NCI-H748 treated with DMSO at 0.1 percent for 48 hours (cell line): ENCODE data around the gene LLGL2.

Source experiments
- DNase-seq: peaks from one replicate; lab custom pipeline; 2025; lab: John Stamatoyannopoulos, UW

LLGL2 gene

DNA sequence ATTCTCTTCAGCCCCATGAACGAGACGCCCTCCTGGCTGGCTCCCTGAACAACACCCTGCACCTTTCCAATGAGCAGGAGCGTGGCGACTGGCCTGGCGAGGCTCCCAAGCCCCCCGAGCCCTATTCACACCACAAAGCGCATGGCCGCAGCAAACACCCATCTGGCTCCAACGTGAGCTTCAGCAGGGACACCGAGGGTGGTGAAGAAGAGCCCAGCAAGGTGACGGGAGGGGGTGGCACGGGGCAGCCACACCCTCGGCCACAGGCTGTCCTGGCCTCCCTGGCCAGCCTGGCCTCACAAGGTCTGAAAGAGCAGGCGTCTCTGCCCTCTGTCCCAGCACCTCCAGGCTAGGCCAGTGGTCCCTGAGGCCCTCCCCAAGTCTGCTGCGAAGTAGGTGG is 33.8 kb upstream of the LLGL2 start:
- no peak for DNase-seq

DNA sequence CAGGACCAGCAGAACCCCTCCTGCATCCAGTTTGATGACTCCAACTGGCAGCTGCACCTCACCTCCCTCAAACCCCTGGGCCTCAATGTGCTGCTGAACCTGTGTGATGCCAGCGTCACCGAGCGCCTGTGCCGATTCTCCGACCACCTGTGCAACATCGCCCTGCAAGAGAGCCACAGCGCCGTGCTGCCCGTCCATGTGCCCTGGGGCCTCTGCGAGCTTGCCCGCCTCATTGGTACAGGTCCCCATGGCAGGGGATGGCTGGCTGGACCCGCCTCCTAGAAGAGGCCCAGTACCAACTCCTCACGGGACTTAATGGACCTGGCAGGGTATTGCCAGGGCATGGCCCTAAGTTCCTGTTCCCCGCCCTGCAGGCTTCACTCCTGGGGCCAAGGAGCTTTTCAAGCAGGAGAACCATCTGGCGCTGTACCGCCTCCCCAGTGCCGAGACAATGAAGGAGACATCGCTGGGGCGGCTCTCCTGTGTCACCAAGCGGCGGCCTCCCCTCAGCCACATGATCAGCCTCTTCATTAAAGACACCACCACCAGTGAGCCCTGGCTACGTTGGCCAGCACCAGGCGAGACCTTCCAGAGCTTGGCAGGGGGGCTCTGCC is 32.8 kb upstream of the LLGL2 start:
- DNase-seq: no peak

DNA sequence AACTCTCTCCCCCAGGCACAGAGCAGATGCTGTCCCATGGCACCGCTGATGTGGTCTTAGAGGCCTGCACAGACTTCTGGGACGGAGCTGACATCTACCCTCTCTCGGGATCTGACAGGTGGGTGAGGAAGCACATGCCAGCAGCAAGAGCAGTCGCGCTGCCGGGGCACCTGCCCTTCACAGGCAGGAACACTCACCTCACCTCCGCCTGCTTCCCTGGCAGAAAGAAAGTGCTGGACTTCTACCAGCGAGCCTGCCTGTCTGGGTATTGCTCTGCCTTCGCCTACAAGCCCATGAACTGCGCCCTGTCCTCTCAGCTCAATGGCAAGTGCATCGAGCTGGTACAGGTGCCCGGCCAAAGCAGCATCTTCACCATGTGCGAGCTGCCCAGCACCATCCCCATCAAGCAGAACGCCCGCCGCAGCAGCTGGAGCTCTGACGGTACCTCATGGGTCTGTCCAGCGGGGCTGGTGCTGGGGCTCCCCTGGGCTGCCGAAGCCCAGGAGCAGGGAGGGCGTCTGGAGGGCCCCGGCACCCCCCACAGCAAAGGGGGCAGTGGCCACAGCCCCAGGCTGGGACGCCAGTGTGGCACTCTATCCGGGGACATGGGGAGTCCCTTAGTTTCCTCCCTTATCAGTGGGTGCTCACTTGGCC is 31.9 kb upstream of the LLGL2 start:
- no peak for DNase-seq

DNA sequence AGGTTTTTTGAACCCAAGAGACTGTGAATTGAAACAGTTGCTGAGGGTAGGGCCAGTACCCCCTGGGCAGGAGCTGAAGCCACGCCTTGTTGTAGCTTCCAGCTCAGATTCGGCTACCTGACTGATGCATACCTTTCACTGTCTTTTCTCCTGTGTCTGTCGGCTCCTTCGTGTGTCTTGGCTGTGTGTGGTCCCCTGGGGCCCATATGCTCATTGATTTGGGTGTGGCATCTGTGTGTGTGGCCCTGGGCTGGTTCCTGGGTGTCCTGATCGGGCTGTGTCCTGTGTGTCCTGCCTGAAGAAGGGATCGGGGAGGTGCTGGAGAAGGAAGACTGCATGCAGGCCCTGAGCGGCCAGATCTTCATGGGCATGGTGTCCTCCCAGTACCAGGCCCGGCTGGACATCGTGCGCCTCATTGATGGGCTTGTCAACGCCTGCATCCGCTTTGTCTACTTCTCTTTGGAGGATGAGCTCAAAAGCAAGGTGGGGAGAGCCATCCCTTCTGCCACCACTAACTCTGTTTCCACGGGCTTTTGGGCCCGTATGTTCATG is 31.1 kb upstream of the LLGL2 start:
- no peak for DNase-seq

DNA sequence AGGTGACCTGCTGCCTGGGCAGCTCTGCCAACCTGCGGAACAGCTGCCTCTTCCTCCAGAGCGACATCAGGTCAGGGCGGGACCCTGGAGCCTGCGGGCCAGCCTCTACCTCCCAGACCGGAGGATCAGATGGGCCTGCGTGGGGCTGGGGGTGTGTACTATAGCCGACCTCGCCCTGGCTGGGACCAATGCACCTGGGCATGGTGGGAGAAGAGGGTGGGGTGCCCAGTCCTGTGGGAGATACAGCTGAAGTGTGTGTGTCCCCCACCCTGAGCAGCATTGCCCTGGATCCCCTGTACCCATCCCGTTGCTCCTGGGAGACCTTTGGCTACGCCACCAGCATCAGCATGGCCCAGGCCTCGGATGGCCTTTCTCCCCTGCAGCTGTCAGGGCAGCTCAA is 29.5 kb upstream of the LLGL2 start:
- no peak for DNase-seq

DNA sequence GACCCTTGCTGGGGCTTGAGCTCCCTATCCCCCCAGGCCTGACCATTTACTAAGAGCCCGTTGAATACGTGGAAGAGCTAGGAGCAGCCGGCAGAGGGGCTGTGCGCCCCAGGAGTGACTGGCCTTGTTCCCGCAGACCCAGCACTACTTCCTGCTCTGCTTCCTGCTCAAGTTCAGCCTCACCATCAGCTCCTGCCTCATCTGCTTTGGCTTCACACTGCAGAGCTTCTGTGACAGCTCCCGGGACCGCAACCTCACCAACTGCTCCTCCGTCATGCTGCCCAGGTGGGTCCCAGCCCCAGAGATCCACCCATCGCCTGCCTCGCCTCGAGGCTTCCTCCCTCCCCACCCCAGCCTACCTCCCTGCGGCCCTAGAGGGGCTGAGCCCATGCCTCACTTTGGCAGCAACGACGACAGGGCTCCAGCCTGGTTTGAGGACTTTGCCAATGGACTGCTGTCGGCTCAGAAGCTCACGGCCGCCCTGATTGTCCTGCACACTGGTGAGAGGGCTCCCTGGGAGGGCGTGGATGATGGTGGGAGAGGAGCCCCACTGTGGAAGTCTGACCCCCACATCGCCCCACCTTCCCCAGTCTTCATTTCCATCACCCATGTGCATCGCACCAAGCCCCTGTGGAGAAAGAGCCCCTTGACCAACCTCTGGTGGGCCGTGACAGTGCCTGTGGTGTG is 27.3 kb upstream of the LLGL2 start:
- no peak for DNase-seq

DNA sequence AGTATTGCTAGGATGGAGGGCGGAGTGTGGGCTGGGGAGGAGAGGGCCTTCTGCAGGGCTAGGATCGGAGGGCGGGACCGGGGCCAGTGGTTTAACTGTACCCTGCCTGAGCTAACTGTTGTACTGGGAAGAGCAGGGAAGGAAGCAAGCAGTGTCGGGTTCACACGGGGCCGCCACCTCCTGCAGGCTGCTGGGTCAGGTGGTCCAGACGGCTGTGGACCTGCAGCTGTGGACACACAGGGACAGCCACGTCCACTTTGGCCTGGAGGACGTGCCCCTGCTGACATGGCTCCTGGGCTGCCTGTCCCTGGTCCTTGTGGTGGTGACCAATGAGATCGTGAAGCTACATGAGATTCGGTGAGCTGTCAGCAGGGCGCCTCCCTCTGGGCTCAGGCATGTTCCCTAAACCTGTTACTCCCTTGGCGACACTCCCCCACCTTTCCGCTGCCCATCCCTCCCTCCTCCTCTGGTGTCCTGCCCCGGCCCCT is 26.7 kb upstream of the LLGL2 start:
- no peak for DNase-seq

DNA sequence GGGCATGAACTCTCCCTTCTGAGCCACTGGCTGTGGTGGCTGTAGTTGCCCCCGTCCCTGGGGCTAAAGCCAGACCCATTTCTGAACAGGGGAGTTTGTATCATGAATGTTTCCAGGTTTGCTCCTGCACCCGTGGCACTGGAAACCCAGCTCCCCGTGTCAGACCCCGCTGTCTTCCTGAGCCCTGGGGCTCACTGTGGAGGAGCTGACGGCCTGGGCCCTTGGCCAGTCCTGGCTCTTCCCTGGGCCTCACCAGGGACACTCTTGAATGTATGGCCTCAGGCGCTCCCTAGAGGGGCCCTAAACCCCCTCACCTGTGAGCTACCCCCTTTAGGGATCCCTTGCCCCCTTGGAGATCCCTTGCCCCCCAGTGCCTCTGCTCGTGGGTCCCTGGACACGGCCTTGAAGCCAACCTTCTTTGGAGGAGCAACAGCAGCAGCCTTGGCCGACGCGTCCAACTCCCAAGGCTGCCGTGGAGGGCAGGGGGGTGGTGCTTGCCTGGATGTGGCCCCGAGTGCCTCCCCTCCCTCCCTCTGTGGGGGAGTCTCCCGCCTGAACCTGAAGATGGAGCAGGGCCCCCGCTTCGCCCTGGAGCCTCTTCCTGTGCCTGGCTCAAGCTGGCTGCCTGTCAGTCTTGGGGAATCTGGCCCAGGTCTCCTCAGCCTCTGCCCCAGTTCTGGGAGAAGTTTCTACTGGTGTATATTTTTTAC is 26.0 kb upstream of the LLGL2 start:
- no peak for DNase-seq

DNA sequence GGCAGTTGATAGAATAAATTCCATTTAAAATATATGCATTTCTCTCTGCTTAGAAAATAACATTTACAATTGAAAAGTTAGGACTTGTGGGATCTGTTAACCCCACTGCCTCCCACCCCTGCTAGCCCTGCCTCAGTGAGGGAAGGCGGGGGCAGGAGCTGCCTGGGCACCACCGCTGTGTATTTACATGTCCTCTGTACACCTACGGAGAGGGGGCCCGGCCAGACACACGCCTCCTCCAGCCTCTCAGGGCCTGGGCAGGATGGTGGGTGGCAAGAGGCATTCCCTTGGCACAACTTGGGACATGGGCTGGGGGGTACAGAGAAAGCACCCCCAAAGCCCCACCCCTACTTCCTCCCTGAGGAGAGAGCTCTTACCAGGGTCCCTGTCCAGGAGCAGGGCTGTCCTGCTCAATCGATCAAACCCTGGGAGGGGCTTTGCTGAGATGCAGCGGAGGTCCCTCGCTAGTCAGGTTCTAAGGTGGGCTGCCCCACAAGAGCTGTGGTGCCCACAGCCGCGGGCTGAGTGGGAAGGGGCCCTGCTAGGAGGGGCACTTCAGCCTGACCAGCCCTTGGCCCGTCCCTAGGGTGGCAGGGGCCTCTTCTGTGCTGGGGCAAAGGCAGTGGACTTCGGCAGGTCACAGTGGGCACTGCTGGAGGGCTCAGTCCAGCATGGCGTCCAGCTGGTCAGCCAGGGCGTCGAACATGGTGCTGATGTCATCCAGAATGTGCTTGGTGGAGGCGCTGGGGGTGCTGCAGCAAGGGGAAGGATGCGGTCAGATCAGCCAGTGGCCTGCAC is 24.9 kb upstream of the LLGL2 start:
- DNase-seq: no peak

DNA sequence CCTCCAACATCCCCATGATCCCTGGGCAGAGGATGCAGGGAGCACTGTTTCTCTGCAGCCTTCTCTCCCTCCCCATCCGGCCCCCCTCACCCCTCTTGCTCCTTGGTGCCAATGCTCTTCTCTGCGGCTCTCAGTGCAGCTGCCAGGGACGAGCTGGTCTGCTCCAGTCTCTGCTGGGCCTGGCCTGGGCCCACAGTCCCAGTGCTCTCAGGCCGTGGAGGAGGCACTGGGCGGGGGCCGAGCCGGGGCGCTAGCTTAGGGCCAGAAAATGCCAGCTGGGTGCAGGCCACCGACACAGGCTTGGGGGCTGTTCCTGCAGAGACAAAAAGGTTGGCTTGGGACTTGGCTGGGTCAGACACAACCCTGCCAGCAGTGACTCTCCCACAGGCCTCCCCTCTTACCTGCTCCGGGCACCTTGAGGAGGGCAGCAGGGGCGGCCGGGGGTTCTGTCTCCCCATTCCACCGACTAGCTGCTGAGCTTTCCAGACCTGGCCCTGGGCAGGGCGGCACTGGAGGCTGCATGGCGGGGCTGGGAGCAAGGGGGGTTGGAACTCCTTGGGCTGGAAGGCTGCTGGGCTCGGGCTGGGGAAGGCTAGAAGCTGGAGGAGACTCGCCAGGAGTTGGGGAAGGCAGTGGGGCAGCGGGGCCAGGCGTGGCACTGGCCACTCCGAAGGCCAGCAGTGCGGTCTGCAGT is 24.0 kb upstream of the LLGL2 start:
- DNase-seq: no peak

DNA sequence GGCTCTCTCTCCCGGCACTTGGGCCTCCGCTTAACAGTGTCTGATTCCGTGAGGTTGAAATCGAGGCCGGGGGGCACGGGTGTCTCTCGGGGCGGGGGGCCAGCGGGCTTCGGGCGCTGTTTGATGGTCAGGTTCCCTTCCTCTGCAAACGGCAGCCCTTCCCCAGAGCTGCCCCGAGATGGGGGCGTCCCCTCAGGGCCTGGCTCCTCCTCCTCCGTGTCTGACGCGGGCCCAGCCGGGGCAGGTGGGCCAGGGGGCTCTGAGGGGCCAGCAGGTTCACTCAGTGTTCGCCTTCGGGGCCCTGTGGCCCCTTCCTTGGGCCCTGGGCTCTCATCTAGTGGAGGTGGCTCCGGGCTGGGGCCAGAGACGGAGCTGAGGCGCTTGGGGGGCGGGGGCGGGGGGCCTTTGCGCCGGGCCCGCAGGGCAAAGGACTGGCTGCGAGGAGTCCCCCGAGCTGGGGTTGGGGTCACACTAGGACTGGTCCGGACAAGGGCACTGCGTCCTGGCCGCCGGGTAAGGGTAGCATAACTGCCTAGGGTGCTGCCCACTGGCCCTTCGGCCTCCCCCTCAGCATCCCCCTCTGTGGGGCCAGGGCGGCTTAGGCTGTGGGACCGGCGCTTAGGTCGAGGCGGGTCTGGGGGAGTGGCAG is 23.3 kb upstream of the LLGL2 start:
- no peak for DNase-seq

DNA sequence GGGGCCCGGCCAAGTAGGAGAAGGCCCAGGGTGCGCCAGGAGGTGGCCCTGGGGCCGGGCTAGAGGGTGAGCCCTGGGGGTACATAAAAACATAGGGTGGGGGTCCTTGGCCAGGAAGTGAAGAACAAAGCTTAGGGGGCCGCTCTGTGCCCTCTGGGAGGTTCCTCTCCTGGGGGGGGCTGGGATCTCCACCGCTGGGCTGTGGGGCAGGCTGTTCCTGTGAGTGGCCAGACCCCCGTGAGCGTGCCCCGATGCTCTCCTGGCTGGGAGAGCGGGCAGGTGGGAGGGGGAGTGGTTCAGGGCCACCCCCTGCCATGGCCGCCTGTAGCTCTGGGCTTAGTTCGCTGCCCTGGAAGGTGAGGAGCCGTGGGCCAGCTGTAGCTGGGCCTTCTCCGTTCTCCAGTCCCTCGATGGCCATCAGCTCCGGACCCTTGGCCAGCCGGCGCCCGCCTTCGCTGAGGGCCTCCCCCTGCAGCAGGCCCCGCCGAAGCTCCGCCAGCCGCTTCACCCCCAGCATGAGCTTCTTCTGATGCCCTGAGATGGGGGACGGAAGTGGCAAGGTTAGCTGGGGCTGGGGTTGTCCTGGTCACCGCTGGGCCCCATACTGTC is 22.7 kb upstream of the LLGL2 start:
- no peak for DNase-seq

DNA sequence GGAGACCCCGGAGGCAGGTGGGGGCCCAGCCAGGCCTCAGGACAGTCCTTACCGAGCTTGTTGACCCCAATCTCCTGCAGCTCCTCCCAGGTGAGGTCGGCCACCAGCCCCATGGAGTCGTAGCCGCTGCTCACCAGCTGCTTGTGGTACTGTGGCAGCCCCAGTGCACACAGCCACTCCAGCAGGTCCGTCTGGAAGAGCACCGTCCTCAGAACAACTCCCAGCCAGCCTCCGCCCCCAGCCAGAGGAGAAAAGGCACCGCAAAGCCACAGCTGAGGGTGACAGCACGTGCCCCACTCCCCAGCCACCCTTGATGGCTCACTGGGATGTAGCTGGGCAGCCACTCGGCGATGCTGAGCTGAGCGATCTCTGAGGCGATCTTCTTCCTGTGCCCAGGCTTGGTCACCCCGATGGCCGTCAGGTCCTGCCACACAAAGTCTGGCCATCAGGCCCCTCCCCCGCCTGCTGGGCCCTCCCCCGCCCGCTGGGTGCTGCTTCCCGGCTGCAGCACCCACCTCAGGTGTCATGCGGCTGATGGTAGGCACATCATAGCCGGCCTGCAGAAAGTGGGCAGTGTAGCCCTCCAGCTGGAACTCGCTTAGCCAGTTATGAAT is 22.1 kb upstream of the LLGL2 start:
- DNase-seq: no peak

DNA sequence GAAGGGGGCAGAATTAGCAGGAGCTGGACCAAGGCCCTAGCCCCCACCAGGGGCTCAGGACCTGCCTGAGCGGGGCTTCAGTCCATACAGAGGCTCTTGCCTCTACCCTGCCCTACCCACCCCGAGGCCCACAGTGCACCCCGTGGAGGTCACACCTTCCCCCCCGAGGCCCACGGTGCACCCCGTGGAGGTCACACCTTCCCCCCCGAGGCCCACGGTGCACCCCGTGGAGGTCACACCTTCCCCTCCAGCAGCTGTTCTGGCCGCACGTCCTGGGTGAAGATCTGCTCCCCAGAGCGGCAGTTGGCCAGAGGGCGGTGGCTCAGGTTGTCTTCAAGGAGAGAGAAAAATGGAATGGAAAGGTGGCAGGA is 21.5 kb upstream of the LLGL2 start:
- no peak for DNase-seq

DNA sequence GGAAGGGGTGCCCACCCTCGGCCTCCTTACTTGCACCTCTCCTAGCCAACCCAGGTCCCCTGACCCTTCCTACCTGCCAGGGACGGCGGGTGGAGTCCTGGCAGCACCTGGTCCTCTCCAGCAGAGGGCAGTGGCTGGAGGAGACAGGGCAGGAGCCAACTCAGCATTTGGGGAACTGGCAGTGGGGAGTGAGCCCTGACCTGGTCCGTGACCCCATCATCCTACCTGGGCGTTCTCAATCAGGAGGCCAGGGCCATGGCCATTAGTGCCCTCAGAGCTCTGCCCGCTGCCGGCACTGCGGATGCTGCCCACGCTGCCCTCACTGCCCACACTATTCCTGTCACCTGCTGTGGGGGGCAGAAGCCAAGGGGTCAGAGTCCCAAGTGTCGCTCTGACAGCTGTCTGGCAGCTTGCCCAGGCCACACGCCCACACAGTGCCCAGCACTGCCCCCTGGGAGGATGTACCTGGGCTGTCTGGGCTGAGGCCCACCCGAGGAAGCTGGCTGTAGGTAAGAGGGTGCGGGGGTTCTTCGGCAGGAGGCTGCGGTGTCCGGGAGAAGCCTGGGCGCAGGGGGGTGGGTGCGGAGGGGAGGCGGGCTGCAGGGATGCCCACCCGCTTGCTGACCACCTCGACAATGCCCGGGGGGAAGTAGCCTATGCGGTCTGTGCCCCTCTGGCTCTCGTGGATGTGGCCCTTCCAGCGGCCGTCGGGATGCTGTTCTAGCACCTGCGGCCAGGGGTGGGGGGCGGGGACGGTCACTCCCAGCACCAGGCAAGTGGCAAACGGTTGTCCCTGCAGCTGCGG is 20.9 kb upstream of the LLGL2 start:
- DNase-seq: no peak

DNA sequence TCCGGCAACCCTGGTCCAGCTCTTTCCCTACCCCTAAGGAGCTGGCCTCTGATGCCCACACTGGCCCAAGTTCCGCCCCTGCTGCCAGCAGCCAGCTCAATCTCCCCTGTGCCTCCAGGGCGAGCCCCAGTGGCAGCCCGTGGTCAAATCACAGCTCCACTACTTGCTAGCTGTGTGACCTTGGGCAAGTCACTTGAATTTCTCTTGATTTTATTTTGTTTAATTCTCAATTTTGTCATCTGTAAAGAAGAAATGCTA is 20.4 kb upstream of the LLGL2 start:
- no peak for DNase-seq

DNA sequence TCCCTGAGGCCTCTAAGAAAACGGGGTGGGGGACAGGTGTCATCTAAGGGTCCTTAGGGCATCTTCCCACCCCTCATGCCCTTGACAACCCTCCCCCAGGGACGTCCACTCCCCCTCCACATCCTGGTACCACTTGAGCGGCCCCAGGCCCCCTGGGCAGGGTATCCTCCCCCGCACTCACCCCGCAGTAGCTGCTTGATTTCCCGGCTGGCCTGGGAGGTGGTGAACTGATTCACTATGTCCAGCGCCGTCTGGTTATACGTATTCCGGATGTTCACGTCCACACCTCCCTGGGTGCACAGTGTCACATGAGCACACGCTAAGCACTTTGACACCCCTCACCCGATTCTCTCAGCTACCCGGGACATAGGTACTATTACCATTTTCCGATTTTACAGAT is 19.9 kb upstream of the LLGL2 start:
- no peak for DNase-seq

DNA sequence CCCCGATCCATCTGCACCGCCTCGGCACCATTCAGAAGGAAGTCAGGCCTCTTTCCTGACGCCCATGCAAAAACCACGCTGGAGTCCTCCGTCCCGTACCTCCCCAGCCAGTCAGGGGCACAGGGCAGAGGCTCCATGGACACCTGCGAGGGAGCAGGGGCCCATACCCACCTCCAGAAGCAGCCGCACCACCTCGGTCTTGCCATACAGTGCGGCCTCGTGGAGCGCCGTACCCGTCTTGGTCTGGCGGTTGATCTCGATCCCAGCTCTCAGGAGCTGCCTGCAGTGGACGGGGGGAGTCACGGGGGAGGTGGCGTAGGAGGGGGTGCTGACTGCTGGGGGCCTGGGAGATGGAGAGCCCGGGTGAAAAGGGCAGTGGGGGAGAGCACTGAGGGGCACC is 19.4 kb upstream of the LLGL2 start:
- no peak for DNase-seq

DNA sequence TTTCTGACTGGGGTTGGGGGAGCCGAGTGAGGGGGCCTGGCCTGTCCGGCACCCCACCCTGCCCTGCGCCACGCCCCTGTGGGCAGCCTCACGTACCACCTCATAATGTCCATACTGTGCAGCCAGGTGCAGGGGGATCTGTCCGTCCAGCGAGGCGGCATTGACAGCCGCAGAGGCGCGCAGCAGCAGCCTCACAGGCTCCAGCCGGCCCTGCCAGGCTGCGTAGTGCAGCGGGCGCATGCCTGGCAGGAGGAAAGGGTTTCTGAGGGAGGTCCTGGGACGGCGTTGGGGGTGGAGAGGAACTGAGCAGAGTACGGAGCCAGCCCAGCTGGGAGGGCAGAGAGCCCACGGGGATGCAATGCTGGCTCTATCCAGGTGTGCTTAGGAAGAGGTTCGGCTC is 18.6 kb upstream of the LLGL2 start:
- no peak for DNase-seq
